Right renal cortex interstitium (tissue), 3 donors: Measurements from ENCODE around the gene TEF. TPM values are rescaled to one million over a fixed set of nuclear protein-coding genes. Genes with fewer than 3 reads are reported as not detected.

Experiments used
- DNase-seq, 3 donors: peaks; one replicate each; pipeline ENCODE4 v3.0.0-alpha.2; 2013; ENCODE audit warnings: low read depth in 3 of 3, low spot score in 2 of 3
- polyA plus RNA-seq, 3 donors: library from polyadenylated mRNA; unstranded; fragments of 120-200 nt; gene quantifications; one replicate each; pipeline ENCODE4 v1.2.1, GENCODE V29; 2013; ENCODE audit not compliant: insufficient read length in 3 of 3

The TEF gene
- polyA plus RNA-seq, 3 donors = 16.0 to 18.9 (median 17.2) TPM

- no peak for DNase-seq
Observed at GRCh38 chr22:41353862-41354575, 27.7 kb upstream of the TEF start.

- no peak for DNase-seq
Observed at GRCh38 chr22:41354979-41355378, 26.8 kb upstream of the TEF start.

GRCh38 chr22:41355895-41356294, 25.8 kb upstream of the TEF start:
- no peak for DNase-seq

- DNase-seq = no peak
Observed at GRCh38 chr22:41356430-41357028, 25.2 kb upstream of the TEF start.

GRCh38 chr22:41357191-41357590, 24.6 kb upstream of the TEF start:
- no peak for DNase-seq

- no peak for DNase-seq
Observed at GRCh38 chr22:41358927-41359326, 22.8 kb upstream of the TEF start.

GRCh38 chr22:41359376-41359775, 22.4 kb upstream of the TEF start:
- no peak for DNase-seq

GRCh38 chr22:41360126-41360525, 21.6 kb upstream of the TEF start:
- DNase-seq = no peak

GRCh38 chr22:41361716-41362310, 19.9 kb upstream of the TEF start:
- DNase-seq = no peak

GRCh38 chr22:41362615-41363014, 19.1 kb upstream of the TEF start:
- DNase-seq = no peak

GRCh38 chr22:41364233-41364632, 17.5 kb upstream of the TEF start:
- DNase-seq = no peak

- no peak for DNase-seq
Observed at GRCh38 chr22:41364955-41365354, 16.8 kb upstream of the TEF start.

- DNase-seq = no peak
Observed at GRCh38 chr22:41365425-41365824, 16.3 kb upstream of the TEF start.

- DNase-seq = no peak
Observed at GRCh38 chr22:41366323-41367029, 15.3 kb upstream of the TEF start.

- peak; percentile 72 to 83 (median 80) for DNase-seq
Observed at GRCh38 chr22:41367039-41367679, 14.6 kb upstream of the TEF start.

GRCh38 chr22:41367680-41368542, 13.8 kb upstream of the TEF start:
- DNase-seq = no peak

GRCh38 chr22:41368543-41369423, 13.0 kb upstream of the TEF start:
- DNase-seq = no peak

GRCh38 chr22:41369424-41369745, 12.4 kb upstream of the TEF start:
- DNase-seq = no peak

- DNase-seq = no peak
Observed at GRCh38 chr22:41369837-41370236, 11.9 kb upstream of the TEF start.
